HepG2 (cell line): ENCODE measurements around the gene SOST. TPM values are rescaled to one million over a fixed set of nuclear protein-coding genes. Genes with fewer than 3 reads are reported as not detected.
A peak's percentile ranks its signal among the peaks of the same experiment; 100 is the strongest.
"Not testable (repeated sequence)": the region's sequence is repeated elsewhere in the genome, so short reads cannot be mapped to it uniquely, and the experiment has no call there.

Source experiments
- ATAC-seq: fragments of 200-7000 bp; cut with Tn5 transposase; 3 replicates; pipeline ENCODE4 v1.9.1; 2020; ENCODE audit warnings: mild to moderate bottlenecking, moderate library complexity
- BruUV-seq: library from RNA; stranded (reverse); fragments of 400-500 nt; replicated peaks from 2 replicates; lab custom pipeline; 2021; lab: Mats Ljungman, UMichigan
- CTCF ChIA-PET: fragments of 300-600 bp; formaldehyde crosslinking; extraction: SDS; loops from one replicate; lab custom pipeline; 2021; ENCODE audit warnings: low total read pairs, inconsistent platforms, low intra/inter-chr PET ratio; lab: Yijun Ruan, JAX
- POLR2A ChIA-PET: fragments of 350-600 bp; sonication (Branson Sonifier 250); formaldehyde crosslinking; loops from one replicate; lab custom pipeline; 2020; ENCODE audit warnings: antibody characterized with exemption, inconsistent platforms; lab: Yijun Ruan, JAX
- DNase-seq: peaks from one replicate; pipeline ENCODE4 v3.0.0-alpha.2; 2015; ENCODE audit warnings: low spot score
- FAIRE-seq: peaks from 3 replicates; lab custom pipeline; 2011; peaks lifted over from hg19 to GRCh38; lab: Jason Lieb, UNC
- H2AFZ ChIP-seq: one replicate; pipeline ENCODE4 v1.6.1; 2011; ENCODE audit warnings: low read length, inconsistent platforms
- H3K27ac ChIP-seq: fragments of 300-600 bp; 3 replicates; pipeline ENCODE4 v1.8.0; 2011; ENCODE audit warnings: mixed run types, mild to moderate bottlenecking, mixed read lengths, low read length, inconsistent platforms; ENCODE audit not compliant: insufficient read depth; ENCODE audit errors: extremely low read length
- H3K27me3 ChIP-seq, 2 experiments: fragments of 200-600 bp in 1 of 2; 2 replicates in 1 of 2; 3 replicates in 1 of 2; pipeline versions ENCODE4 v1.6.0 to v1.8.0; 2011; ENCODE audit warnings: low read length in 2 of 2, mild to moderate bottlenecking in 2 of 2, moderate library complexity in 2 of 2, inconsistent platforms in 1 of 2; ENCODE audit not compliant: insufficient read depth in 2 of 2, control insufficient read depth in 1 of 2
- H3K36me3 ChIP-seq, 2 experiments: fragments of 200-600 bp in 1 of 2; replicated peaks in 1 of 2; 2 replicates in 1 of 2; 3 replicates in 1 of 2; pipeline versions ENCODE4 v1.5.1 to v1.8.0; 2011; ENCODE audit warnings: low read length in 2 of 2, inconsistent platforms in 1 of 2; ENCODE audit not compliant: insufficient read depth in 2 of 2, control insufficient read depth in 1 of 2
- H3K4me1 ChIP-seq: 2 replicates; pipeline ENCODE4 v1.5.1; 2012; ENCODE audit warnings: low read length, inconsistent platforms; ENCODE audit not compliant: insufficient read depth
- H3K4me2 ChIP-seq: 2 replicates; pipeline ENCODE4 v1.6.0; 2011; ENCODE audit warnings: low read depth, low read length, inconsistent platforms
- H3K4me3 ChIP-seq, 3 experiments: fragments of 200-600 bp in 1 of 3; sonication (generic), shearing (Covaris generic) in 1 of 3; replicated peaks in 1 of 3; 2 replicates each; pipeline ENCODE4 v1.5.1; 2011 to 2016; ENCODE audit warnings: low read length in 3 of 3, inconsistent platforms in 2 of 3, low read depth in 2 of 3, mild to moderate bottlenecking in 2 of 3, control low read depth in 1 of 3, mixed read lengths in 1 of 3; ENCODE audit not compliant: insufficient read depth in 1 of 3
- H3K79me2 ChIP-seq: one replicate; pipeline ENCODE4 v1.6.1; 2011; ENCODE audit warnings: low read length, inconsistent platforms; ENCODE audit not compliant: insufficient read depth
- H3K9ac ChIP-seq: 2 replicates; pipeline ENCODE4 v1.6.0; 2011; ENCODE audit warnings: mild to moderate bottlenecking, low read depth, low read length, inconsistent platforms; ENCODE audit not compliant: insufficient read depth
- H3K9me3 ChIP-seq: 2 replicates; pipeline ENCODE4 v1.5.1; 2012; ENCODE audit warnings: mild to moderate bottlenecking, low read length
- H4K20me1 ChIP-seq: 2 replicates; pipeline ENCODE4 v1.6.0; 2011; ENCODE audit warnings: inconsistent platforms, mild to moderate bottlenecking, low read length, moderate library complexity; ENCODE audit not compliant: insufficient read depth
- FOXA1 ChIP-seq, 2 experiments: fragments of 450-650 bp in 1 of 2; sonication (generic) in 1 of 2; formaldehyde crosslinking in 1 of 2; IDR thresholded peaks; 2 replicates each; pipeline versions ENCODE4 v1.4.0 to v1.6.1; 2016 to 2020; ENCODE audit warnings: missing genetic modification reagents in 1 of 2
- FOXA3 ChIP-seq: IDR thresholded peaks from 2 replicates; pipeline ENCODE4 v1.6.1; 2016; ENCODE audit warnings: missing genetic modification reagents, missing compliant biosample characterization
- FOXK1 ChIP-seq: sonication (generic); formaldehyde crosslinking; IDR thresholded peaks from 2 replicates; pipeline ENCODE4 v1.4.0; 2020; ENCODE audit warnings: low read depth, missing genetic modification reagents, borderline replicate concordance
- FOXO1 ChIP-seq: sonication (generic); formaldehyde crosslinking; IDR thresholded peaks from 2 replicates; pipeline ENCODE4 v1.4.0; 2020; ENCODE audit warnings: missing genetic modification reagents
- FOXP1 ChIP-seq, 2 experiments: fragments of 450-650 bp in 1 of 2; IDR thresholded peaks; 2 replicates each; pipeline ENCODE4 v1.6.1; 2017 to 2018; ENCODE audit warnings: antibody characterized with exemption in 1 of 2
- ZNF556 ChIP-seq: sonication (generic); formaldehyde crosslinking; IDR thresholded peaks from 2 replicates; pipeline ENCODE4 v1.4.0; 2020; ENCODE audit warnings: mild to moderate bottlenecking, missing genetic modification reagents, borderline replicate concordance
- WGBS: methylation state at CpG from one replicate; pipeline ENCODE4 v1.1.6; 2017; ENCODE audit warnings: low lambda C conversion rate; 5-methylcytosine and 5-hydroxymethylcytosine counted together
- in situ Hi-C: cut with HindIII; loops from 2 replicates; pipeline ENCODE4 v1.10.0; 2017; ENCODE audit warnings: low pct_unique_long_range_greater_than_20kb; ENCODE audit not compliant: extremely low pct_ligation_motif_present
- intact Hi-C: fragments of 100-400 bp; cut with micrococcal nuclease; formaldehyde crosslinking; loops from one replicate; pipeline ENCODE4 v1.10.0; 2022; ENCODE audit not compliant: unreplicated experiment
- polyA plus RNA-seq, 8 experiments: library from polyadenylated mRNA; depleted of rRNA in 3 of 8; stranded (reverse) in 7 of 8; unstranded in 1 of 8; fragments of >200 nt; fragmentation: Illumina TruSeq in 4 of 8; extraction: Trizol in 4 of 8; gene quantifications; 2 replicates each; pipeline versions ENCODE4 v1.2.1 to v1.2.3, GENCODE V29; 2011 to 2016; ENCODE audit warnings: low read depth in 4 of 8, missing spikeins in 1 of 8, mixed read lengths in 1 of 8; ENCODE audit not compliant: insufficient read depth in 1 of 8
- total RNA-seq, 5 experiments: library from RNA; depleted of rRNA; stranded (reverse); fragments of >200 nt; fragmentation: Illumina TruSeq; extraction: Trizol; gene quantifications; 2 replicates each; pipeline ENCODE4 v1.2.3, GENCODE V29; 2016; ENCODE audit warnings: low read depth in 1 of 5
- TF ChIP-seq, protein P1 (sequence below): sonication (generic); formaldehyde crosslinking; IDR thresholded peaks from 2 replicates; pipeline ENCODE4 v1.5.1; 2020; ENCODE audit warnings: mild to moderate bottlenecking, missing genetic modification reagents, moderate library complexity
- TF ChIP-seq, protein P2 (sequence below): sonication (generic); formaldehyde crosslinking; IDR thresholded peaks from 2 replicates; pipeline ENCODE4 v1.4.0; 2020; ENCODE audit warnings: missing genetic modification reagents, borderline replicate concordance
- TF ChIP-seq, protein P3 (sequence below): IDR thresholded peaks from 2 replicates; pipeline ENCODE4 v1.4.0; 2020; ENCODE audit warnings: mild to moderate bottlenecking, missing genetic modification reagents

The SOST gene
- total and polyA plus RNA-seq, 2 of the 13 experiments (the other 11 are each of a cell fraction or from before 2014, with no cell fraction given): not detected

DNA sequence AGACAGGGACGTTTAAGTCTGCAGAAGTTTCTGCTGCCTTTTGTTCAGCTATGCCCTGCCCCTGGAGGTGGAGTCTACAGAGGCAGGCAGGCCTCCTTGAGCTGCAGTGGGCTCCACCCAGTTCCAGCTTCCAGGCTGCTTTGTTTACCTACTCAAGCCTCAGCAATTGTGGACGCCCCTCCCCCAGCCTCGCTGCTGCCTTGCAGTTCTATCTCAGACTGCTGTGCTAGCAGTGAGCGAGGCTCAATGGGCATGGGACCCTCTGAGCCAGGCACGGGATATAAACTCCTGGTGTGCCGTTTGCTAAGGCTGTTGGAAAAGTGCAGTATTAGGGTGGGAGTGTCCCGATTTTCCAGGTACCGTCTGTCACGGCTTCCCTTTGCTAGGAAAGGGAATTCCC lies 39.4 kb upstream of the SOST start:
- CTCF ChIA-PET; intact Hi-C loops; H3K36me3 ChIP-seq; H4K20me1 ChIP-seq; H3K9me3 ChIP-seq; BruUV-seq; POLR2A ChIA-PET; H3K79me2 ChIP-seq; H3K27me3 ChIP-seq; ATAC-seq; FAIRE-seq; in situ Hi-C loops; H3K9ac ChIP-seq; H2AFZ ChIP-seq; H3K4me3 ChIP-seq; H3K27ac ChIP-seq; DNase-seq; TF ChIP-seq FOXP1, FOXA1 (IDR thresholded peaks at IDR 0.05): not testable (repeated sequence)
- Histone ChIP-seq H3K4me1 (peaks cover 43% of the 10 kb centered on the region), H3K4me2 (peak overlapping the region; percentile 36; the same call in 1 of the 2 replicates)
- WGBS: 31% methylated on average over 6 of the region's 9 CpGs
- 0 out of 2 replicates have a peak, but pooled peaks have one; percentile 14 for TF ChIP-seq FOXO1 (CRISPR knock-in tag)
- TF ChIP-seq, protein P1, sequence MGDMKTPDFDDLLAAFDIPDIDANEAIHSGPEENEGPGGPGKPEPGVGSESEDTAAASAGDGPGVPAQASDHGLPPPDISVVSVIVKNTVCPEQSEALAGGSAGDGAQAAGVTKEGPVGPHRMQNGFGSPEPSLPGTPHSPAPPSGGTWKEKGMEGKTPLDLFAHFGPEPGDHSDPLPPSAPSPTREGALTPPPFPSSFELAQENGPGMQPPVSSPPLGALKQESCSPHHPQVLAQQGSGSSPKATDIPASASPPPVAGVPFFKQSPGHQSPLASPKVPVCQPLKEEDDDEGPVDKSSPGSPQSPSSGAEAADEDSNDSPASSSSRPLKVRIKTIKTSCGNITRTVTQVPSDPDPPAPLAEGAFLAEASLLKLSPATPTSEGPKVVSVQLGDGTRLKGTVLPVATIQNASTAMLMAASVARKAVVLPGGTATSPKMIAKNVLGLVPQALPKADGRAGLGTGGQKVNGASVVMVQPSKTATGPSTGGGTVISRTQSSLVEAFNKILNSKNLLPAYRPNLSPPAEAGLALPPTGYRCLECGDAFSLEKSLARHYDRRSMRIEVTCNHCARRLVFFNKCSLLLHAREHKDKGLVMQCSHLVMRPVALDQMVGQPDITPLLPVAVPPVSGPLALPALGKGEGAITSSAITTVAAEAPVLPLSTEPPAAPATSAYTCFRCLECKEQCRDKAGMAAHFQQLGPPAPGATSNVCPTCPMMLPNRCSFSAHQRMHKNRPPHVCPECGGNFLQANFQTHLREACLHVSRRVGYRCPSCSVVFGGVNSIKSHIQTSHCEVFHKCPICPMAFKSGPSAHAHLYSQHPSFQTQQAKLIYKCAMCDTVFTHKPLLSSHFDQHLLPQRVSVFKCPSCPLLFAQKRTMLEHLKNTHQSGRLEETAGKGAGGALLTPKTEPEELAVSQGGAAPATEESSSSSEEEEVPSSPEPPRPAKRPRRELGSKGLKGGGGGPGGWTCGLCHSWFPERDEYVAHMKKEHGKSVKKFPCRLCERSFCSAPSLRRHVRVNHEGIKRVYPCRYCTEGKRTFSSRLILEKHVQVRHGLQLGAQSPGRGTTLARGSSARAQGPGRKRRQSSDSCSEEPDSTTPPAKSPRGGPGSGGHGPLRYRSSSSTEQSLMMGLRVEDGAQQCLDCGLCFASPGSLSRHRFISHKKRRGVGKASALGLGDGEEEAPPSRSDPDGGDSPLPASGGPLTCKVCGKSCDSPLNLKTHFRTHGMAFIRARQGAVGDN (CRISPR knock-in tag): peak; percentile 25; the same call in 1 of the 2 replicates
- peak; percentile 34; the same call in 1 of the 2 replicates for TF ChIP-seq FOXA3 (CRISPR knock-in tag)
- 0 out of 2 replicates have a peak, but pooled peaks have one; percentile 26 for TF ChIP-seq ZNF556 (CRISPR knock-in tag)
- TF ChIP-seq FOXP1 (CRISPR knock-in tag; IDR thresholded peaks at IDR 0.05): peak; percentile 26; the same call in 1 of the 2 replicates
- TF ChIP-seq FOXK1 (CRISPR knock-in tag): peak; percentile 22; the same call in 1 of the 2 replicates
- TF ChIP-seq, protein P2, sequence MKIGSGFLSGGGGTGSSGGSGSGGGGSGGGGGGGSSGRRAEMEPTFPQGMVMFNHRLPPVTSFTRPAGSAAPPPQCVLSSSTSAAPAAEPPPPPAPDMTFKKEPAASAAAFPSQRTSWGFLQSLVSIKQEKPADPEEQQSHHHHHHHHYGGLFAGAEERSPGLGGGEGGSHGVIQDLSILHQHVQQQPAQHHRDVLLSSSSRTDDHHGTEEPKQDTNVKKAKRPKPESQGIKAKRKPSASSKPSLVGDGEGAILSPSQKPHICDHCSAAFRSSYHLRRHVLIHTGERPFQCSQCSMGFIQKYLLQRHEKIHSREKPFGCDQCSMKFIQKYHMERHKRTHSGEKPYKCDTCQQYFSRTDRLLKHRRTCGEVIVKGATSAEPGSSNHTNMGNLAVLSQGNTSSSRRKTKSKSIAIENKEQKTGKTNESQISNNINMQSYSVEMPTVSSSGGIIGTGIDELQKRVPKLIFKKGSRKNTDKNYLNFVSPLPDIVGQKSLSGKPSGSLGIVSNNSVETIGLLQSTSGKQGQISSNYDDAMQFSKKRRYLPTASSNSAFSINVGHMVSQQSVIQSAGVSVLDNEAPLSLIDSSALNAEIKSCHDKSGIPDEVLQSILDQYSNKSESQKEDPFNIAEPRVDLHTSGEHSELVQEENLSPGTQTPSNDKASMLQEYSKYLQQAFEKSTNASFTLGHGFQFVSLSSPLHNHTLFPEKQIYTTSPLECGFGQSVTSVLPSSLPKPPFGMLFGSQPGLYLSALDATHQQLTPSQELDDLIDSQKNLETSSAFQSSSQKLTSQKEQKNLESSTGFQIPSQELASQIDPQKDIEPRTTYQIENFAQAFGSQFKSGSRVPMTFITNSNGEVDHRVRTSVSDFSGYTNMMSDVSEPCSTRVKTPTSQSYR (CRISPR knock-in tag): peak; percentile 87
- TF ChIP-seq FOXA1 (CRISPR knock-in tag; IDR thresholded peaks at IDR 0.05): peak; percentile 74
- TF ChIP-seq, protein P3, sequence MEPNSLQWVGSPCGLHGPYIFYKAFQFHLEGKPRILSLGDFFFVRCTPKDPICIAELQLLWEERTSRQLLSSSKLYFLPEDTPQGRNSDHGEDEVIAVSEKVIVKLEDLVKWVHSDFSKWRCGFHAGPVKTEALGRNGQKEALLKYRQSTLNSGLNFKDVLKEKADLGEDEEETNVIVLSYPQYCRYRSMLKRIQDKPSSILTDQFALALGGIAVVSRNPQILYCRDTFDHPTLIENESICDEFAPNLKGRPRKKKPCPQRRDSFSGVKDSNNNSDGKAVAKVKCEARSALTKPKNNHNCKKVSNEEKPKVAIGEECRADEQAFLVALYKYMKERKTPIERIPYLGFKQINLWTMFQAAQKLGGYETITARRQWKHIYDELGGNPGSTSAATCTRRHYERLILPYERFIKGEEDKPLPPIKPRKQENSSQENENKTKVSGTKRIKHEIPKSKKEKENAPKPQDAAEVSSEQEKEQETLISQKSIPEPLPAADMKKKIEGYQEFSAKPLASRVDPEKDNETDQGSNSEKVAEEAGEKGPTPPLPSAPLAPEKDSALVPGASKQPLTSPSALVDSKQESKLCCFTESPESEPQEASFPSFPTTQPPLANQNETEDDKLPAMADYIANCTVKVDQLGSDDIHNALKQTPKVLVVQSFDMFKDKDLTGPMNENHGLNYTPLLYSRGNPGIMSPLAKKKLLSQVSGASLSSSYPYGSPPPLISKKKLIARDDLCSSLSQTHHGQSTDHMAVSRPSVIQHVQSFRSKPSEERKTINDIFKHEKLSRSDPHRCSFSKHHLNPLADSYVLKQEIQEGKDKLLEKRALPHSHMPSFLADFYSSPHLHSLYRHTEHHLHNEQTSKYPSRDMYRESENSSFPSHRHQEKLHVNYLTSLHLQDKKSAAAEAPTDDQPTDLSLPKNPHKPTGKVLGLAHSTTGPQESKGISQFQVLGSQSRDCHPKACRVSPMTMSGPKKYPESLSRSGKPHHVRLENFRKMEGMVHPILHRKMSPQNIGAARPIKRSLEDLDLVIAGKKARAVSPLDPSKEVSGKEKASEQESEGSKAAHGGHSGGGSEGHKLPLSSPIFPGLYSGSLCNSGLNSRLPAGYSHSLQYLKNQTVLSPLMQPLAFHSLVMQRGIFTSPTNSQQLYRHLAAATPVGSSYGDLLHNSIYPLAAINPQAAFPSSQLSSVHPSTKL (CRISPR knock-in tag): 0 out of 2 replicates have a peak, but pooled peaks have one; percentile 45
